GM18861 (cell line): ENCODE data around the gene IBA57.
"Not testable (repeated sequence)": the region's sequence is repeated elsewhere in the genome, so short reads cannot be mapped to it uniquely, and the experiment has no call there.

Source experiments
- ATAC-seq: cut with Tn5 transposase; IDR thresholded peaks from one replicate; pipeline ENCODE4 v1.9.1; 2021; ENCODE audit not compliant: unreplicated experiment

Gene IBA57

DNA sequence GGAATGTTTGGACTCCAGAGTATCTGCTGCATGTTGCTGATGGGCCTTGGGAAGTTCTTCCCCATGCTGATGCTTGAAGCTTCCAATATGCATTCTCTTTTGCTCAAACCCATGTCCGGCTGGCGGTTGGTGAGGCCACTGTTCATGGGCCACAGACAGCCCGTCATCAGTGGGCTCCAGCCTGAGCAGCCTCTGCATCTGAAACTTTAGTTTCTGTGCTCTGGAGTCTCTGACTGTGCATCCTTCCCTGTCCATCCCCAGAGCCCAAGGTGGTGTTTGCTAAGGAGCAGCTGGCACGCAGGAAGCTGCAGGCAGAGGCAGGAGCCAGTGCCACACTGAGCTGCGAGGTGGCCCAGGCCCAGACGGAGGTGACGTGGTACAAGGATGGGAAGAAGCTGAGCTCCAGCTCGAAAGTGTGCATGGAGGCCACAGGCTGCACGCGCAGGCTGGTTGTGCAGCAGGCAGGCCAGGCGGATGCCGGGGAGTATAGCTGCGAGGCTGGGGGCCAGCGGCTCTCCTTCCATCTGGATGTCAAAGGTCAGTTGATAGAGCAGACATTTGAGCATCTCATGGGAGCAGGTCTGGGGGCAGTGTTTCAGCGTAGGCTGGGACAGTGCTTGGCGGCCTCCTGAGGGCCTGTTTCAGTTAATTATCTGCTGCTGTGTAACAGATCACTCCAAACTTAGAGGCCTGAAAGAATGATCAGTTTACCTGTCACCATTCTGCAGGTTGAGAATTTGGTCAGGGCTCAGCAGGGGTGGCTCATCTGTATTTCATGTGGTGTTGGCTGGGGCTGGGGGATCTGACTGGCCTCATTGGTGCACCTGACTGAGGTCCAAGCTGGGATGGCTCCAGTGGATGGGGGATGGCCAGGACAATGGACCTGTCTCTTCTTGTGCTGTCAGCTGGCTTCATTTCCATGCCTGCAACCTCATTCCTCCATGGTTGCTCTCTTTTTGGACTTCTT lies 58.9 kb downstream of the IBA57 start:
- no peak for ATAC-seq

DNA sequence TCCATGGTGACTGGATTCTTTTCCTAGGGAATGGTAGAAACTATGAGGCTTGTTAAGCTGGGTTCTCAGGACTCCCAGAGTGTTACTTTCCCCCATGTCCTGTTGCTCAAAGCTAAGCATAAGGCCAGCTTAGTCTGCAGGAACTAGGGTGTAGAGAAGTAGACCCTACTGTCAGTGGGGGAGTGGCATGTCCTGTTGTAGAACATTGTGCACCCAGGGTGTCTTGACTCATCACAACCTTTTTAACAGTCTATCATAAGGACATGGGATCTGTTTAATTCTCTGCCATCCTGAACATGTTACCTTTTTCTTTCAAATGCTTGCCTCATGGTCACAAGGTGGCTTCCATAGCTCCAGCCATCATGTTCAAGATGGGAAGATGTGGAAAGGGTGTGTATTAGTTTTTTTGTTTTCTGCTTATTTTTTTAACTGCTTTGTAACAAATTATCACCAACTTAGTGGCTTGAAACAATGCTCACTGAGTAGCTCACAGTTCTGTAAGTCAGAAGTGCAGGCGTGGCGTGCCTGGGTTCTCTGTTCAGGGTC lies 59.6 kb downstream of the IBA57 start:
- no peak for ATAC-seq

DNA sequence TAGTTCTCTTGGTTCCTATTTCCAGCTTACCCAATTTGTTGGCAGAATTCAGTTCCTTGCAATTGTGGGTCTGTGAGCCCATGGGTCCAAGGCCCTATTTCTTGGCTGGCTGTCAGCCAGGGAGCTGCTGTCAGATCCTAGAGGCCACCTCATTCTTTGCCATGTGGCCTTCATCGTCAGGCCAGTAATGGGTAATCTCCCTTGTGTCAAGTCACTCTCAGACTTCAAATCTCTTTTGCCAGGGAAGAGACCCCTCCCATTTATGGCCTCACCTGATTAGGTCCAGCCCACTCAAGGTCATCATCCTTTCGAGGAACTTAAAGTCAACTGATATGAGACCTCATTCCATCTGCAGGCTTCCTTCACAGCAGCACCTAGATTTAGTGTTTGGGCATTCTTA lies 60.1 kb downstream of the IBA57 start:
- no peak for ATAC-seq

DNA sequence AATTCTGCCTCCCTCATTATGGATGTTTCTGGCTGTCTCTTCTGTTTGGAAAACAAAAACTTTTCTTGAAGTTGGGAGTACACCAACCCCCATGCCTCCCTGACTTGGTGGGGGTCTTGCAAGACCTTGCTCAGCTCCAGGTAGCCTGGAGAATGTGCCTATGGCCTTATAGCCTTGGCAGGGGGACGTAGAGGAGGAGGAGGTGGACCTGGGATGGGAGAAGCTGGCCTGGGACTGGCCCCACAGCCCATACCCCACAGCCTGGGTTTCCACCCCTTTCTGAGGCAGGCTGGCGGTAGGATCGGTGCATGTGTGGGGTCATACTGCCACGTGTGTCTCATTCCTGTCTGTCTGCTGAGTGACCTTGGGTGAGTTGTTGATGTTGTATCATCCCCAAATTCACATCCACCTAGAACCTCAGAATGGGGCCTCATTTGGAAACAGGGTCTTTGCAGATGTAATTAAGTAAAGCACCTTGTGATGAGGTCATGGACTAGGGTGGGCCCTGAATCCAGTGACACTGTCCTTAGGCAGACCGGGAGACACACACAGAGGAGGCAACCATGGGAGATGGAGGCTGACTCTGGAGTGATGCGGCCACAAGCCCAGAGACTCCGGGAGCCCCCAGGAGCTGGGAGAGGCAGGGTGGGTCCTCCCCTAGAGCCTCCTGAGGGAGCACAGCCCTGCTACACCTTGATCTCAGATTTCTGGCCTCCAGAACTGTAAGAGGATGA lies 60.7 kb downstream of the IBA57 start:
- no peak for ATAC-seq

DNA sequence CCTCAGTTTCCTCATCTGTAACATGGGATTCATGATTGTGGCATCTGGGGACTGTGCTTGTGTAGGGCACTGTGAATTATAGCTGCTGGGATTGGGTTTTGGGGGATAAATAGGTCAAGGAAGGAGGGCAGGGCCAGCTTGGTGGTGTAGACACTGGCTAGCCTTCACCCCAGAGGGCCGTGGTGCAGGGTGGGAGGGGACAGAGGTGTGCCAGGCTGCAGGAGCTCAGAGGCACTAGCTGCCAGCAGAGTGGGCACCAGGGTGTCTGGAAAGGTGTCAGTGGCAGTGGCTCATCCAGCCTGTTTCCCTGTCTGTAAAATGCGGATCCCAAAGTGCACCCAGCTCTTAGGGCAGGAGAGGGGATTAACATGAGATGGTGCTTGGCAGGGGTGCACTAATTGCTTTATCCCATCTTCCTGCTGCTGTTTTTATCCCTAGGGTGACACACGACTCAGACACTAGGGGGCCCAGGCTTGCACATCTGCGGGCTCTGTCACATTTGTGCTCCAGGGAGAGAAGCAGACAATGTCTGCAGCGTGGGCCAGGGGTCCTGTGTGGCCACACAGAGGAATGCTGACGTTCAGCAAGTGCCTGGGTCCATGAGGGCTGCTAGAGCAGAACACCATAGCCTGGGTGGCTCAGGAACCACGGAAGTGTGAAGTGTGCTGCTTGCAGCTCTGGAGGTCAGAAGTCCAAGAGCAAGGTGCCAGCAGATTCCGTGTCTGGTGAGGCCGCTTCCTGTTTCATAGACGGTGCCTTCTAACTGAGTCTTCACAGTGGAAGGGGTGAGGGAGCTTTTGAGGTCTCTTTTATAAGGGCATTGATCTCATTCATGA lies 61.6 kb downstream of the IBA57 start:
- ATAC-seq, result no peak

DNA sequence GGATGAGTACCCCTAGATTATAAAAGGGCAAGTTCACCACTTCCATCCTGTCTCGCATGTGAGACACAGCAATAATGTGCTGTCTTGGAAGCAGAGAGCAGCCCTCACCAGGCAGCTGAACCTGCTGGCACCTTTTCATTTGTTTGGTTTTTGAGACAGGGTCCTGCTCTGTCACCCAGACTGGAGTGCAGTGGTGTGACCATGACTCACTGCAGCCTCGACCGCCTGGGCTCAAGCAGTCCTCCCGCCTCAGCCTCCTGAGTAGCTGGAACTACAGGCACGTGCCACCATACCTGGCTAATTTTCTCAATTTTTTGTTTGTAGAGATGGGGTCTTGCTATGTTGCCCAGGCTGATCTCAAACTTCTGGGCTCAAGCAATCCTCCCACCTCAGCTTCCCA lies 62.5 kb downstream of the IBA57 start:
- ATAC-seq, result not testable (repeated sequence)

DNA sequence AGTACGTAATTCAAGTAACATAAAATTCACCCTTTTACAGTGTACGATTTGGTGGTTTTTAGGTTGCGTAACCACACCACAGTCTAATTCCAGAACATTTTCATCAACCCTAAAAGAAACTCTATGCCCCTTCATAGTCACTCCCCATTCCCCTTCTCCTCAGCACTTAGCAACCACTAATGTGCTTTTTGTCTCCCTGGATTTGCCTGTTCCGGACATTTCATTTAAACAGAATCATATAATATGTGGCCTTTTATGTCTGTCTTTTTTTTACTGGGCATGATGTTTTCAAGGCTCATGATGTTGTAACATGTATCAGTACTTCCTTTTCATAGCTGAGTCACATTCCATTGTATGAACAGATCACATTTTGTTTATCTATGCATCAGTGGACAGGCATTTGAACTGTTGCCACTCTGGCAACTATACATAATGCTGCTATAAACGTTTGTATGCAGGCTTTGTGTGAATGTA lies 63.0 kb downstream of the IBA57 start:
- no peak for ATAC-seq

DNA sequence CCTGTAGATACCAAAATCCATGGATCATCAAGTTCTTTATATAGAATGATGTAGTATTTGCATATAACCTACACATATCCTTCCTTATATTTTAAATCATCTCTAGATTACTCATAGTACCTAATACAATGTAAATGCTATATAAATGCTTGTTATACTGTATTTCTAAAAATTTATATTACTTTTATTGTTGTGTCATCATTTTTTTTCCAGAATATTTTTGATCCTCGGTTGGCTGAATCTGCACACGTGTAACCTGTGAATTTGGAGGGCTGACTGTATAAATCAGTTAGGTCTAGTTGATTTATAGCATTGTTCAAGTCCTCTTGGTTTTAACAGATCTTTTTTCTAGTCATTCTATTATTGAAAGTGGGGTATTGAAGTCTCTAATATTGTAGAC lies 65.6 kb downstream of the IBA57 start:
- ATAC-seq, result no peak
